ENCODE measurements around the gene UBE3D. TPM values are rescaled to one million over a fixed set of nuclear protein-coding genes. Genes with fewer than 3 reads are reported as not detected.

UBE3D gene
- total and polyA plus RNA-seq, 2 experiments from 2014 or later, result 7.3 to 11.4 TPM

GRCh38 chr6:83108378-83108777 is 42.7 kb upstream of the UBE3D start:
- Histone ChIP-seq H3K4me3 (no peak overlapping the region), H2AFZ (no peak overlapping the region), H3K9me2 (replicated peaks; ENCODE audit: insufficient read depth) (no peaks in the 10 kb centered on the region), H3K27ac (no peak overlapping the region), H3K4me2 (no peak overlapping the region), H3K9me3 (ENCODE audit: low read depth) (no peaks in the 10 kb centered on the region), H3K36me3 (replicated peaks; ENCODE audit: insufficient read depth, low read depth) (no peaks in the 10 kb centered on the region), H3K4me1 (ENCODE audit: insufficient read depth) (no peaks in the 10 kb centered on the region), H4K20me1 (ENCODE audit: insufficient read depth, poor library complexity, severe bottlenecking) (no peaks in the 10 kb centered on the region), H3K27me3 (no peaks in the 10 kb centered on the region), H3K79me2 (no peaks in the 10 kb centered on the region)
- WGBS (ENCODE audit: low lambda C conversion rate, missing lambda C conversion rate), result 95% methylated on average over 1 of the region's 1 CpG
- no peak for DNase-seq (ENCODE audit: low spot score)
- TF ChIP-seq CTCF (IDR thresholded peaks at IDR 0.05; ENCODE audit: poor library complexity) (no peak), EZH2 (IDR thresholded peaks at IDR 0.05; ENCODE audit: borderline replicate concordance) (no peak), EZH2phosphoT487 (IDR thresholded peaks at IDR 0.05; ENCODE audit: low read depth, severe bottlenecking, unreplicated experiment) (no peak)

- Histone ChIP-seq H3K9me3 (ENCODE audit: low read depth) (no peaks in the 10 kb centered on the region), H3K36me3 (replicated peaks; ENCODE audit: insufficient read depth, low read depth) (no peaks in the 10 kb centered on the region), H3K79me2 (peaks cover 36% of the 10 kb centered on the region), H2AFZ (no peak overlapping the region), H3K4me1 (ENCODE audit: insufficient read depth) (no peaks in the 10 kb centered on the region), H3K4me3 (no peak overlapping the region), H3K9me2 (replicated peaks; ENCODE audit: insufficient read depth) (no peaks in the 10 kb centered on the region), H3K27me3 (no peaks in the 10 kb centered on the region), H3K27ac (no peak overlapping the region), H4K20me1 (ENCODE audit: insufficient read depth, poor library complexity, severe bottlenecking) (peaks cover 4% of the 10 kb centered on the region), H3K4me2 (no peak overlapping the region)
- 95% methylated on average over 3 of the region's 3 CpGs for WGBS (ENCODE audit: low lambda C conversion rate, missing lambda C conversion rate)
- DNase-seq (ENCODE audit: low spot score), result no peak
- no peak for TF ChIP-seq CTCF (IDR thresholded peaks at IDR 0.05; ENCODE audit: poor library complexity)
- no peak for TF ChIP-seq EZH2phosphoT487 (IDR thresholded peaks at IDR 0.05; ENCODE audit: low read depth, severe bottlenecking, unreplicated experiment)
- TF ChIP-seq EZH2 (IDR thresholded peaks at IDR 0.05; ENCODE audit: borderline replicate concordance), result no peak
These were observed 32.9 kb upstream of the UBE3D start for GRCh38 chr6:83098589-83098988.

- Histone ChIP-seq H2AFZ (no peak overlapping the region), H3K27ac (no peak overlapping the region), H3K4me1 (ENCODE audit: insufficient read depth) (no peaks in the 10 kb centered on the region), H3K9me3 (ENCODE audit: low read depth) (no peaks in the 10 kb centered on the region), H3K9me2 (replicated peaks; ENCODE audit: insufficient read depth) (no peaks in the 10 kb centered on the region), H3K79me2 (peaks cover 44% of the 10 kb centered on the region), H3K4me3 (no peak overlapping the region), H3K27me3 (no peaks in the 10 kb centered on the region), H3K36me3 (replicated peaks; ENCODE audit: insufficient read depth, low read depth) (no peaks in the 10 kb centered on the region), H4K20me1 (ENCODE audit: insufficient read depth, poor library complexity, severe bottlenecking) (peaks cover 4% of the 10 kb centered on the region), H3K4me2 (no peak overlapping the region)
- TF ChIP-seq EZH2 (IDR thresholded peaks at IDR 0.05; ENCODE audit: borderline replicate concordance) (no peak), EZH2phosphoT487 (IDR thresholded peaks at IDR 0.05; ENCODE audit: low read depth, severe bottlenecking, unreplicated experiment) (no peak), CTCF (IDR thresholded peaks at IDR 0.05; ENCODE audit: poor library complexity) (no peak)
- no peak for DNase-seq (ENCODE audit: low spot score)
- WGBS (ENCODE audit: low lambda C conversion rate, missing lambda C conversion rate), result 95% methylated on average over 1 of the region's 1 CpG
These were observed 32.0 kb upstream of the UBE3D start for GRCh38 chr6:83097675-83098074.

- Histone ChIP-seq H3K4me3 (no peak overlapping the region), H3K9me2 (replicated peaks; ENCODE audit: insufficient read depth) (no peaks in the 10 kb centered on the region), H3K9me3 (ENCODE audit: low read depth) (no peaks in the 10 kb centered on the region), H3K27me3 (no peaks in the 10 kb centered on the region), H3K4me1 (ENCODE audit: insufficient read depth) (no peaks in the 10 kb centered on the region), H3K79me2 (peaks cover 46% of the 10 kb centered on the region), H4K20me1 (ENCODE audit: insufficient read depth, poor library complexity, severe bottlenecking) (peaks cover 4% of the 10 kb centered on the region), H3K36me3 (replicated peaks; ENCODE audit: insufficient read depth, low read depth) (no peaks in the 10 kb centered on the region), H2AFZ (no peak overlapping the region), H3K4me2 (no peak overlapping the region), H3K27ac (no peak overlapping the region)
- WGBS (ENCODE audit: low lambda C conversion rate, missing lambda C conversion rate), result 92% methylated on average over 2 of the region's 2 CpGs
- TF ChIP-seq EZH2phosphoT487 (IDR thresholded peaks at IDR 0.05; ENCODE audit: low read depth, severe bottlenecking, unreplicated experiment), result no peak
- TF ChIP-seq CTCF (IDR thresholded peaks at IDR 0.05; ENCODE audit: poor library complexity), result no peak
- TF ChIP-seq EZH2 (IDR thresholded peaks at IDR 0.05; ENCODE audit: borderline replicate concordance), result no peak
- no peak for DNase-seq (ENCODE audit: low spot score)
These were observed 31.6 kb upstream of the UBE3D start for GRCh38 chr6:83097204-83097603.
